Neural cell (in vitro differentiated cells): ENCODE measurements around the gene AHI1. TPM values are rescaled to one million over a fixed set of nuclear protein-coding genes. Genes with fewer than 3 reads are reported as not detected.

Experiments used
- H2AFZ ChIP-seq: fragments of 200-600, 300-800 bp; sonication (generic), shearing (Covaris generic); 2 replicates; pipeline ENCODE4 v1.6.0; 2014; ENCODE audit warnings: low read depth, mild to moderate bottlenecking, antibody characterized with exemption, low read length, moderate library complexity
- H3F3A ChIP-seq: fragments of 200-600 bp; shearing (Covaris generic); 2 replicates; pipeline ENCODE4 v1.6.1; 2016; ENCODE audit warnings: mild to moderate bottlenecking, moderate library complexity, mixed read lengths, antibody characterized with exemption, low read length; ENCODE audit not compliant: insufficient read depth, poor library complexity, severe bottlenecking
- H3K27ac ChIP-seq: fragments of 200-600, 300-800 bp; sonication (generic), shearing (Covaris generic); 2 replicates; pipeline ENCODE4 v1.5.1; 2014; ENCODE audit warnings: mild to moderate bottlenecking, low read length, moderate library complexity
- H3K27me3 ChIP-seq: fragments of 300-800, 200-600 bp; sonication (generic), shearing (Covaris generic); 2 replicates; pipeline ENCODE4 v1.6.0; 2014; ENCODE audit warnings: mild to moderate bottlenecking, low read depth, low read length, moderate library complexity; ENCODE audit not compliant: insufficient read depth
- H3K36me3 ChIP-seq: fragments of 300-800, 200-600 bp; sonication (generic), shearing (Covaris generic); 2 replicates; pipeline ENCODE4 v1.5.1; 2014; ENCODE audit warnings: mild to moderate bottlenecking, antibody characterized with exemption, low read length, moderate library complexity; ENCODE audit not compliant: insufficient read depth
- H3K4me2 ChIP-seq: fragments of 300-800, 200-600 bp; sonication (generic), shearing (Covaris generic); 2 replicates; pipeline ENCODE4 v1.6.0; 2014; ENCODE audit warnings: mild to moderate bottlenecking, low read length
- H3K4me3 ChIP-seq: fragments of 300-800, 200-600 bp; sonication (generic), shearing (Covaris generic); 2 replicates; pipeline ENCODE4 v1.5.1; 2014; ENCODE audit warnings: mild to moderate bottlenecking, low read length, moderate library complexity
- H3K79me2 ChIP-seq: fragments of 200-600 bp; shearing (Covaris generic); replicated peaks from 2 replicates; pipeline ENCODE4 v1.6.0; 2014; ENCODE audit warnings: mild to moderate bottlenecking, low read length, moderate library complexity; ENCODE audit not compliant: insufficient read depth
- H3K9ac ChIP-seq: fragments of 300-800, 200-600 bp; sonication (generic), shearing (Covaris generic); 2 replicates; pipeline ENCODE4 v1.6.1; 2016; ENCODE audit warnings: mild to moderate bottlenecking, low read length, mixed read lengths
- H3K9me2 ChIP-seq: fragments of 200-600 bp; shearing (Covaris generic); 2 replicates; pipeline ENCODE4 v1.6.1; 2016; ENCODE audit warnings: mild to moderate bottlenecking, low read length, mixed read lengths; ENCODE audit not compliant: insufficient read depth
- H3K9me3 ChIP-seq: fragments of 200-600, 300-800 bp; sonication (generic), shearing (Covaris generic); 2 replicates; pipeline ENCODE4 v1.6.1; 2016; ENCODE audit warnings: mild to moderate bottlenecking, mixed run types, low read length, moderate library complexity, mixed read lengths
- H4K20me1 ChIP-seq: fragments of 200-600 bp; shearing (Covaris generic); 2 replicates; pipeline ENCODE4 v1.6.1; 2016; ENCODE audit warnings: mild to moderate bottlenecking, mixed run types; ENCODE audit not compliant: insufficient read depth
- CTCF ChIP-seq: fragments of 450-650 bp; IDR thresholded peaks from 2 replicates; pipeline ENCODE4 v1.5.1; 2014; ENCODE audit warnings: antibody characterized with exemption, mild to moderate bottlenecking, moderate library complexity; ENCODE audit not compliant: poor library complexity, severe bottlenecking
- EP300 ChIP-seq: fragments of 450-650 bp; conservative IDR thresholded peaks from 2 replicates; pipeline ENCODE4 v1.6.1; 2014; ENCODE audit warnings: antibody characterized with exemption, mild to moderate bottlenecking, moderate library complexity; ENCODE audit not compliant: poor library complexity, severe bottlenecking
- EZH2 ChIP-seq: fragments of 200-600, 300-800 bp; shearing (Covaris generic), sonication (generic); IDR thresholded peaks from 2 replicates; pipeline ENCODE4 v1.6.1; 2014; ENCODE audit warnings: antibody characterized with exemption, low read length, borderline replicate concordance, mild to moderate bottlenecking; ENCODE audit not compliant: insufficient read depth, poor library complexity, severe bottlenecking
- MXI1 ChIP-seq: fragments of 450-650 bp; conservative IDR thresholded peaks from 2 replicates; pipeline ENCODE4 v1.6.1; 2014; ENCODE audit warnings: antibody characterized with exemption, mild to moderate bottlenecking; ENCODE audit not compliant: poor library complexity, severe bottlenecking
- POLR2AphosphoS5 ChIP-seq: IDR thresholded peaks from 2 replicates; pipeline ENCODE4 v1.6.1; 2012
- RAD21 ChIP-seq: fragments of 450-650 bp; conservative IDR thresholded peaks from 2 replicates; pipeline ENCODE4 v1.6.1; 2014; ENCODE audit warnings: antibody characterized with exemption, mild to moderate bottlenecking, moderate library complexity
- REST ChIP-seq: IDR thresholded peaks from 2 replicates; pipeline ENCODE4 v1.6.1; 2012; ENCODE audit warnings: borderline replicate concordance
- SMC3 ChIP-seq: fragments of 450-650 bp; conservative IDR thresholded peaks from 2 replicates; pipeline ENCODE4 v1.6.1; 2014; ENCODE audit warnings: antibody characterized with exemption, mild to moderate bottlenecking, moderate library complexity; ENCODE audit not compliant: poor library complexity
- TAF1 ChIP-seq: IDR thresholded peaks from 2 replicates; pipeline ENCODE4 v1.6.1; 2012; ENCODE audit warnings: low read depth
- polyA plus RNA-seq: library from polyadenylated mRNA; depleted of rRNA; stranded (reverse); fragments of >200 nt; gene quantifications from 2 replicates; pipeline ENCODE4 v1.2.3, GENCODE V29; 2014

The AHI1 gene
- polyA plus RNA-seq, 1 donor from 2014 or later: 58.2 TPM

- Histone ChIP-seq H2AFZ (no peak overlapping the region), H3K27ac (no peak overlapping the region), H3F3A (no peaks in the 10 kb centered on the region), H3K9ac (no peak overlapping the region), H3K9me2 (no peaks in the 10 kb centered on the region), H3K36me3 (no peaks in the 10 kb centered on the region), H4K20me1 (no peaks in the 10 kb centered on the region), H3K4me3 (no peak overlapping the region), H3K27me3 (no peaks in the 10 kb centered on the region), H3K79me2 (no peaks in the 10 kb centered on the region), H3K4me2 (no peak overlapping the region), H3K9me3 (no peaks in the 10 kb centered on the region)
- TF ChIP-seq POLR2AphosphoS5 (no peak), CTCF (no peak), RAD21 (no peak), EZH2 (no peak), REST (no peak), MXI1 (no peak), EP300 (no peak), SMC3 (no peak), TAF1 (no peak)
Measured at GRCh38 chr6:135397172-135397952, 100.2 kb downstream of the AHI1 start.

GRCh38 chr6:135395136-135395535 is 102.4 kb downstream of the AHI1 start:
- no peaks in the 10 kb centered on the region for H3K79me2 ChIP-seq
- no peaks in the 10 kb centered on the region for H3K27me3 ChIP-seq
- H2AFZ ChIP-seq: no peak overlapping the region
- H3K9me3 ChIP-seq: no peaks in the 10 kb centered on the region
- H4K20me1 ChIP-seq: no peaks in the 10 kb centered on the region
- H3K4me3 ChIP-seq: no peak overlapping the region
- no peaks in the 10 kb centered on the region for H3F3A ChIP-seq
- H3K36me3 ChIP-seq: no peaks in the 10 kb centered on the region
- TF ChIP-seq EZH2 (no peak), SMC3 (no peak), REST (no peak), EP300 (no peak), POLR2AphosphoS5 (no peak)
- no peak overlapping the region for H3K4me2 ChIP-seq
- H3K27ac ChIP-seq: no peak overlapping the region
- no peak overlapping the region for H3K9ac ChIP-seq
- no peaks in the 10 kb centered on the region for H3K9me2 ChIP-seq
